ENCODE measurements around the gene CIB1. TPM values are rescaled to one million over a fixed set of nuclear protein-coding genes. Genes with fewer than 3 reads are reported as not detected.

The CIB1 gene
- total RNA-seq, 1 experiment from 2014 or later = 65.7 TPM

- DNase-seq (ENCODE audit: low read depth) = no peak
These were observed 14.2 kb downstream of the CIB1 start for GRCh38 chr15:90219421-90220141.

DNA sequence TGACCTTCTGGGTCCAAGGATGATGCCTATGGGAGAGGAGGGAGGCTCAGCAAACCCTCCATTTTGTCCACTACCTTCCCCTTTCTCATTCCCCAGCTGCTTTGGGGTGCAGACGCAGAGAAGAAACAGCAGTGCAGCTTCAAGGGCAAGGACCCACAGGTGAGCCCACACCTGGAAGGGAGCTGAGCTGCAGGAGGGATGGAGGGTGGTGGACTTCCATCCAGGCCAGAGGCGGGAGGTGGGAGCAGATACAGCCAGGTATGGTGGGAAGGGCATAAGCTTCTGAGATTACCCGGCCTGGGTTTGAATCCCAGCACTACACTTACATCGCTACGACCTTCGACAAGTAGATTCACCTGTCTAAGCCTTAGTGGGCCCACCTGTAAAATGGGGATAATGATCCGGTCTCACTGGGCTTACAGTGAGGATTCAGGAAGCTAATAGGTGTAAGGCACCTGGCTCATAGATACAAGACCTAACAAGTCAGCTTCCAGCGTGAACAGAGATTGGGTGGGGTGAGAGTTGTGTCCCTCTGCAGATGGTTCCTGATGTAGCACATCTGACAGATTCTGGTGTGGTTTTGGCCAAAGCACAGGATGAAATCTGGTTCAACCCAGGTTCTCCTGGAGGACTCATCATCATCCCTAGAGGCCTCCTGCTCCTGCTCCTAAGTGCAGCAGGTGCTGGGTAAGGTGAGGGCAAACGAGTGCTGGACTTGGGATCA, 15.9 kb downstream of the CIB1 start:
- DNase-seq (ENCODE audit: low read depth) = no peak

- peak; percentile 46 for DNase-seq (ENCODE audit: low read depth)
These were observed 19.1 kb downstream of the CIB1 start for GRCh38 chr15:90214553-90215196.

DNA sequence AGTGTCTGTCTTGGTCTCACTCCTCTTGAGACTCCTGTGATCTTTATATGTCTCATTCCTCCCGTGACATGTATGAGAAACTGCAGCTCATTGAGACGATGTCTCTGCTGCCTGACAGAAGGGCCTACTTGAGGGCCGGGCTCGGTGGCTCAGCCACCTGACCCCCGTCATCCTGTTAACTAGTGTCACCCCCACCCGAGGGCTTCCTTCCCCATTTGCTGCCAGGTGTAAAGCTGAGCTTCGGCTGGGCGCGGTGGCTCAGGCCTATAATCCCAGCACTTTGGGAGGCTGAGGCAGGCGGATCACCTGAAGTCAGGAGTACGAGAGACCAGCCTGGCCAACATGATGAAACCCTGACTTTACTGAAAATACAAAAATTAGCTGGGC, 19.9 kb downstream of the CIB1 start:
- no peak for DNase-seq (ENCODE audit: low read depth)

DNA sequence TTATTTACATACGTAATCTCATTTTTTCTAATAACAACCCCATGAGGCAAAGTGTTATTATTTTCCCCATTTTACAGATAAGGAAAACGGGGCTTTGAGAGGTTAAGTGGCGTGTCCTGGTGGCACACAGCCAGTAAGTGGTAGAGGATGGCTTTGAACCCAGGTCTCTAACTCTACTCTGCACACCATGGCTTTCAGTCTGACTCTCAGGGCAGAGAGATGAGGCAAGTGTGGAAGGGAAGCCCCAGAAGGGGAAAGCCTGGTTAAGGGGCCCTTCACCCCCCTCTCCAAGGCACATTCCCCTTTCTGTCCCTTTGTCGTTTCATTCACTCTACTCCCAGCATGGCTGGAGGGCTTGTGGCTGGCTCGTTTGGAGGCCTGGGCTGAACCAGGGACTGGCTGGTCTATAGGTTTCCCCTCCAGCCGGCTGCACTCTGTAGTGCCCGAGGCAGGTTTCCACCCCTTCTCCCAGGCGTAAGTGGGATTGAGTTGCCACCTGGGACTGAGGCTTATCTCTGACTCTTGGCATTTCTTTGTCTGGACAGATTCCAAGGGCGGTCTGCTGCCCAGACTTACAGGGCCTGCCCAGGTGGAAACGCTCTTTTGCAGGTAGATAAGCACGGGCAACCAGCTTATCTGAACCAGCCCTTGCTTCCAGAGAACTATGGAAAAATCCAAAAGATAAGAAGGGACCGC, 20.5 kb downstream of the CIB1 start:
- no peak for DNase-seq (ENCODE audit: low read depth)

DNA sequence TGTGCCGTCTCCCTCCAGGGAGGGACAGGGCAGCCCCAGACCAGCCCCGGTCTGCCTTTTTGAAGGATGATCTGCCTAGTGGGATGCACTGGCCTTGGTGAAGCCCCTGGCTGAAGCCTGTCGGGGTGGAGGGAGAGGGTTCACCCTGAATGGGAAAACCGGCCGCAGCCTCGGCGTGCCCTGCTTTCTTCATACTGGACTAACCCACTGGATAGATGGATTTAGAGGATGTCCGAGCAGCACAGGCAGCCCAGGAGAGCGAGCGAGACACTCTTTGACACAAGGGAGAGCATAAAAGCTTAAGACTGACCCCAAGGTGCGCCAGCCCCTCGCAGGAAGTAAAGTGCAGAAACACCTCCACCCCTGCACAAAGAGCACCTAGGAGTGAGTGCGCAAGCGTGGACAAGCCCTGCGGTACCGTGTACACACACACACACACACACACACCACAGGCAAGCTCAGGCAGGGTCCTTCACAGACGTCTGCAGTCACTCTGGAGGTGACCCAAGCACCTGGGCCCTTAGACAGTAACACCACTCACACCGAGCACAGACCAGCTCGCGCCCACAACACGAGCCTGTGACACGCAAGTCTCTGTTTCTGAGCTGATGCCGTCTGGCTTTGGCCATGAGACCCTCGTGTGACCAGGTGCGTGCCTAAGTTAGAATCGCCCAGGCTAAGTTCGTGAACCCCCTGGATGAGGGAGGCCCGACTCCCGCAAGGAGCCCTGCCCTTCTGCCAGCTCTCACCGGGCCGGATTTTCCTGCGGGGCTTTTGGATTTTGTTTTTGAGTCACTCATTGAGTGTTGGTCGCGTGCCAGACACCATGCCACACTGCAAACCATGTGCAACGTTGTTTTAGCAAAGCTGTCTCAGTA, 21.3 kb downstream of the CIB1 start:
- DNase-seq (ENCODE audit: low read depth) = no peak

GRCh38 chr15:90211440-90212143, 22.1 kb downstream of the CIB1 start:
- peak; percentile 95 for DNase-seq (ENCODE audit: low read depth)

GRCh38 chr15:90211009-90211408, 22.7 kb downstream of the CIB1 start:
- DNase-seq (ENCODE audit: low read depth) = no peak

GRCh38 chr15:90210593-90210992, 23.1 kb downstream of the CIB1 start:
- no peak for DNase-seq (ENCODE audit: low read depth)

GRCh38 chr15:90209591-90209990, 24.1 kb downstream of the CIB1 start:
- peak; percentile 67 for DNase-seq (ENCODE audit: low read depth)

DNA sequence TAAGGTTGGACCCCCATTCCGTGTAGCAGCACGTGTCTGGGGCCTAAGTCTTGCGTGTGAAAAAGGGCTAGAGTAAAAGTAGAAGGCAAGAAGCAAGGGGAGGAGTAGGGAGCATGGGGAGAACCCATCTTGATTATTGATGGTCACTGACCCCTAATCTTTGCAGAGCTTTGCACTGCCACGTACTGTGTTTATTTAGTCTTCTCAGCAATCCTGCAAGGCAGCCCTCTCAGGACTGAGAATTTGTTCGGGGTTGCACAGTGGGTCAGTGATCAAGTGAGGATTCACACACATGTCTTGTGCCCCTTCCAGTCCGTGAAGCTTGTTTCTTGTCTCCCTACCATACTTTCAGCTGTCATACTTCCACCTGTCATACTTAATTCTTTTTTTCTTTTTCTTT, 25.4 kb downstream of the CIB1 start:
- DNase-seq (ENCODE audit: low read depth) = no peak

- DNase-seq (ENCODE audit: low read depth) = no peak
These were observed 26.5 kb downstream of the CIB1 start for GRCh38 chr15:90207252-90207651.

GRCh38 chr15:90205886-90206285, 27.9 kb downstream of the CIB1 start:
- no peak for DNase-seq (ENCODE audit: low read depth)

DNA sequence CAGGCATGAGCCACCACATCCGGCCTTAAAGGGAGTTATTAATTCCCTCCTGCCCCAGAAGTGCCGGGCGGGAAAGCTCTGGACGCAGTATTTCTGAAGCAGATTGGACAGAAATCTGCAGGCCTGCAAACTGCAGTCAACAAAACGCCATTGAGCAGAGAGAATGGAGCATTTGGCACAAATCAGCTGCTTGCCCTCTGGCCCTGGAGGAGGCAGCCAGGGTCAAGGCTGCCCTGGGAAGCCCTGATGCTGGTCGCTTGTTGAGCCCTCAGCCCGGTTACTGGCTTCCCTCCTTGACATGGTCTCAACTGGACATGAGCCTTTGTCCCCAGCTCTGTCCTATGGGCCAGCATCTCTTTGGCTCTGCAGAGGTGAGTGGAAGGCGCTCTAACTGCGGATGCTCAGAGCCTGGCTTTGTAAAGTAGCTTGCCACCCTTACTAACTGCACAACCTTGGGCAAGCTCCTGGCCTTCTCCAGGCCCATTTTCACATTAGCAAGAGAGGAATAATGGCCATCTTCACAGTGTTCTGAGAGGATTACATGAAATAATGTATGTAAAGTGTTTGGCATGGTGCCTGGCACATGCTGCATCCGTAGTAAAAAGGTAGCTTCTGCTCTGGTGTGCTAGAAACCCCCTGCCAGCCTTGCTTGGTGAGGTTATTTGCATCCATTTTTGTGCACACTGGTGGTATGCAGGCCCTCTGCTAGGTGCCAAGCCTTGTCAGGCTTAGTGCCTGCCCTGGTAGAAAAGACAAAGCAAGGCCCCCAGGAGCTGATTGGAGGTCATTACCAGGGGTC, 28.5 kb downstream of the CIB1 start:
- DNase-seq (ENCODE audit: low read depth) = no peak

GRCh38 chr15:90203922-90204321, 29.8 kb downstream of the CIB1 start:
- no peak for DNase-seq (ENCODE audit: low read depth)

- no peak for DNase-seq (ENCODE audit: low read depth)
These were observed 30.3 kb downstream of the CIB1 start for GRCh38 chr15:90203473-90203872.

DNA sequence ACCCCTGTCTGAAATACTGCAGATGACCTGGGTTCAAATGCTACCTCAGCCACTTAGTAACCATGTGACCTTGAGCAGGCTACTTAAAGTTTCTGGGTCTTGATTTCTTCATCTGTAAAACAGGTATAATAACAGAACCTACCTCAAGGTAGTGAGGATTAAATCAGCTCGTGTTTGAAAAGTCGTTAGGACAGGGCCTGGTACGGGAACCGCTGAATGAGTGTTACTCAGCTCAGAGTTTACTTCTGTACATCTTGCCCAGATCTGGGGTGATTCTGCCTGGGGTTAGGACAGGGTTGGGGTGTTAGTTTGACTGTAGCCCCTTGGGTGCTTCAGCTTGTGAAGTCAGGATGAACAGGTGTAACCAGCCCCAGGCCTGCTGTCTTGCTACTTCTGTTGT, 30.8 kb downstream of the CIB1 start:
- no peak for DNase-seq (ENCODE audit: low read depth)

GRCh38 chr15:90201944-90202375, 31.8 kb downstream of the CIB1 start:
- DNase-seq (ENCODE audit: low read depth) = no peak

Measured in HT1080 (cell line).